HG03575 (cell line): ENCODE results near the gene ADAM33.

Experiments
- ATAC-seq: cut with Tn5 transposase; IDR thresholded peaks from one replicate; pipeline ENCODE4 v1.9.1; 2021; ENCODE audit not compliant: unreplicated experiment, insufficient number of reproducible peaks, low FRiP score; ENCODE audit errors: extremely low read depth

The ADAM33 gene

GRCh38 chr20:3681931-3682781 lies at the start of gene ADAM33:
ADAM33 (minus strand) TSS chr20:3682010; CDS start chr20:3682004, 6 bp downstream.
- no peak for ATAC-seq

GRCh38 chr20:3730803-3731672 lies 49.2 kb upstream of the ADAM33 start:
- no peak for ATAC-seq

- no peak for ATAC-seq
Measured at GRCh38 chr20:3729811-3730540, 48.2 kb upstream of the ADAM33 start.

DNA sequence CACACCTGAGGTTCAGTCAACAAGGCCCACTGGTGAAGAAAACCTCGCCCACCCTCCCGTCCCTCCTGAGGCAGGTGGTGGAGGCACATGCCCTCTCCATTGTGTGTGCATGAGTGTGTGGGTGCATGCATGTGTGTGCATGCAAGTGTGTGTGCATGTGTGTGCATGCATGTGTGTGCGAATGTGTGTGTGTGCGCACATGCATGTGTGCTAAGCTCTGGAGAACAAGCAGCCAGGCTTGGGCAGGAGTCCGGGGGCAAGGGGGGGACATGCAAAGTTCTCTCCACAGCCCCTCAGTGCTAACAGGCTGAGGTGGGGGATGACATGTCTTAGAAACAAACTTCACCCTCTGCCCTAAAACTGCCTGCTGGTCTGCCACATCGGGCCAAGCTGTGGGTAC lies 47.6 kb upstream of the ADAM33 start:
- ATAC-seq, result no peak

DNA sequence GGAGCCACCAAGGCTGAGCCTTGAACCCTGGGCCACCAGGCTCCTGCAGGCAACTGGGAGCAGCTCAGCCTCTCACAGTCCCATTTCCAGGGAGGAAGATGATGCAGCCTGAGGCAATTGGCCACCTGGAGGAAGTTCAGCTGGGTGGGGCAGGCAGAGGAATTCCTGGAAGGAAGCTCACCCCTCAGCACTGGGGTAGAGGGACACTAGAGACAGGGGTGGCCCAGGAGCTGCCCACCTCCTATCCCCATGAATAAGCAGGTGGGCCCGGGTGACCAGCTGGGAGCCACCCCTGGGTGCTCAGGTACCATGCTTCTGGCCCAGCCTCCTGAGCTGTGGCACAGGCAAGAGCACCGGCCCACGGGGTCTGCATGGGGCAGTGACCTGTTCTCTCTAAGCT lies 47.1 kb upstream of the ADAM33 start:
- no peak for ATAC-seq

GRCh38 chr20:3728354-3728753 lies 46.5 kb upstream of the ADAM33 start:
- ATAC-seq, result no peak

- no peak for ATAC-seq
Measured at GRCh38 chr20:3727401-3728021, 45.7 kb upstream of the ADAM33 start.

DNA sequence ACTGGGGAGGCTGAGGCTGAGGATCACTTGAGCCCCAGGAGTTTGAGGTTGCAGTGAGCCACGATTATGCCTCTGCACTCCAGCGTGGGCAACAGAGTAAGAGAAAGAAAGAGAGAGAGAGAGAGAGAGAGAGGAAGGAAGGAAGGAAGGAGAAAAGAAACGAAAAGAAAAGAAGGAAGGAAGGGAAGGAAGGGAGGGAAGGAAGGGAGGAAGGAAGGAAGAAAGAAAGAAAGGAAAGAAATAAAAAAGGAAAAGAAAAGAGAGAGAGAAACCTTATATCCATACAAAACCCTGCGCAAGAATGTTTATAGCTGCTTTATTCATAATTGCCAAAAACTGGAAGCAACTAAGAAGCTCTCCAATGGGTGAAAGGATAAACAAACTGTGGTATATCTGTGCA lies 42.5 kb upstream of the ADAM33 start:
- no peak for ATAC-seq

DNA sequence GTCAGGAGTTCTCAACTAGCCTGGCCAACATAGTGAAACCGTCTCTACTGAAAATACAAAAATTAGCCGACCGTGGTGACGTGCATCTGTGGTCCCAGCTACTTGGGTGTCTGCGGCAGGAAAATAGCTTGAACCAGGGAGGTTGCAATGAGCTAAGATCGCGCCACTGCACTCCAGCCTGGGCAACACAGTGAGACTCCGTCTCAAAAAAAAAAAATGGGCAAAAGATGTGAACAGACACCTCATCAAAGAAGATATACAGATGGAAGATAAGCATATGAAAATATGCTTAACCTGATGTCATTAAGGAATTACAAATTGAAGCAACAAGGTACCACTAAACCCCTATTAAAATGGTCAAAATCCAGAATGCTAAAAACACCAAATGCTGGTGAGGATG lies 41.5 kb upstream of the ADAM33 start:
- ATAC-seq, result no peak

DNA sequence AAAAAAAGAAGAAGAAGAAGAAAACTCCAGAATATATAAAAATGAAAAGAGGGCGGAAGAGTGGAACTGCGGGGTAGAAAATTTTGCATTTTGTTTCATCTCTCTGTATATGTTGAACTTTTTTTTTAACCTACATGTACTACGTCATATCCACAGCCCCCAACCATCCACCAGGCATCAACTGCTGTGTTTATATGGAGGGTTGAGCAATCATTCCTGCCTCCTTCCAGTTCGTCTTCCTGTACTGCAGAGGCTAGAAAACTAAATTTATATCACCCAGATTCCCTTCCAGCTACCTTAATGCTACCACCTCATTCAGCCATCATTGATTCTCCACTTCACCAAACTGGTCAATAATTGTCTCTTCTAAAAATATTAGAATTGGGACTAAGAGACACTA lies 40.1 kb upstream of the ADAM33 start:
- no peak for ATAC-seq

GRCh38 chr20:3720626-3721025 lies 38.8 kb upstream of the ADAM33 start:
- ATAC-seq, result no peak

DNA sequence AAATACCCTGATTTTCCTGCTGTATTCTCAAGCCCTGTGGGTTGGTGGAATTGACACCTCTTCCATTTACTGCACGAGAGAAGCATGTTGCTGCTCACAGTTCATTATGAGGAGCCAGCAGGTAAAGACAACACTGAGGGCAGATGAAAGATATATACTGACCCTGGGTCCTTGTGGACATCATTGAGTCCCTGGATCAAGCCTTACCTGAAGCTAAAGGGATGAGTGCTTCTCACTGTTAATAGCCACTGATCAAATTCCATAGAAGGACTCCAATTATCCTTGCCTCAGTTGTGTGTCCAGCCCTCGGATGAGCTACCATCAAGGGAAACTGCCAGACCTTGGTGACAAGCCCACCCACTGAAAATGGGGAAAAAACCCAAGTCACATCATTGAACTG lies 38.3 kb upstream of the ADAM33 start:
- ATAC-seq, result no peak

GRCh38 chr20:3719046-3719445 lies 37.2 kb upstream of the ADAM33 start:
- no peak for ATAC-seq

- ATAC-seq, result no peak
Measured at GRCh38 chr20:3716195-3716834, 34.5 kb upstream of the ADAM33 start.

- ATAC-seq, result no peak
Measured at GRCh38 chr20:3714092-3714491, 32.3 kb upstream of the ADAM33 start.

DNA sequence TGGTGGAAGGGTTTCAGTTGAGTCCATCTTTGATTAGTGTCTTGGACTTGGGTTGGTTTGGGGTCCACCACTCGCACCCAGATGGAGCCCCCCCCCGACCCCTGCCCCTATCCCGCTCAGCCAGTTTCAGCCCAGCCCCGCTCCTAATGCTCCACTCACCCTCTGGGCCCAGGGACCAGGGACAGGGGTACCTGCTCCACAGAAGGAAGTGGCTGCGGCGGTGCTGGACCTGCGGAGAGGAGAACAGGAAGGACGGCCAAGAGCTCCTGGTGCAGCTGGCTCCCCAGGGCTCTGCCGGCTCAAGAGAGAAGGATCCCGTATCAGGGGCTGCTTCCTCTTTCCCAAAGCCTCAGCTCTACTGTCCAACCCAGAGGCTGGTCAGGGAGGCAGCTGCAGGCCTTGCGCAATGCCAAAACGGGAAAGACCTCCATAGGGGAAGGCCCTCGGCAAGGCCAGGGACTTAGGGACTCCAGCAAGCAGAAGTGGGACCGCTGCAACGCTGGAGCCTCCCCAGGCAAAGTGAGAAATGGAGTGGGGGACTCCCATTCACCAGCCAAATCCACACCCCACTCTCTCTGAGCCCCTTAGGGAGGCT lies 30.6 kb upstream of the ADAM33 start, which contains the start of gene SIGLEC1:
SIGLEC1 (minus strand) TSS at position 322 of the 595 bp plus-strand sequence. CDS start 5,472 bp downstream, outside the sequence.
- no peak for ATAC-seq

- no peak for ATAC-seq
Measured at GRCh38 chr20:3711484-3711941, 29.7 kb upstream of the ADAM33 start.
